Stimulated activated CD8-positive, alpha-beta memory T cell treated with anti-CD3 and anti-CD28 coated beads, Interleukin-7, amount 100 ng/mL, for 24 hours (primary cell): ENCODE results near the gene HOXB2.

ENCODE experiments used
- DNase-seq: peaks from one replicate; pipeline ENCODE4 v3.0.0-alpha.2; 2020; ENCODE audit warnings: low read depth

HOXB2 gene

DNA sequence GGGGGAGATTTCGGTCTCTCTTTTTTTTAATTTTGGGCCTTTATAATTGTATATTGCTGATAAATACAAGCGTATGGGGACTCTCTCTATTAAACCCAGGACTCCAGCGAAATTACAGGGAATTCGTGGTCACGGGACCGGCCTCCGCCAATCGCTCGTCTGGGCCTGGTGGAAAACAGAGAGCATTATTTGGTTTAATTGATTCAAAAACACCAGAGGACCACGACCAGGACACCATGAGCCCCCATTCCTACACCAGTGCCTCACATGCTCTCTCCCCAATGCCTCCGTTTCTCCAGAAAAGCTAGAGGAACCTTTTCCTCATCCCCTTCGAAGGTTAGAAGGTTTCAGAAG, at the start of gene HOXB2:
Gene HOXB2, minus strand, starts transcription at position 88 of the 354 bp plus-strand sequence. CDS start 198 bp downstream, outside the sequence.
- no peak for DNase-seq

DNA sequence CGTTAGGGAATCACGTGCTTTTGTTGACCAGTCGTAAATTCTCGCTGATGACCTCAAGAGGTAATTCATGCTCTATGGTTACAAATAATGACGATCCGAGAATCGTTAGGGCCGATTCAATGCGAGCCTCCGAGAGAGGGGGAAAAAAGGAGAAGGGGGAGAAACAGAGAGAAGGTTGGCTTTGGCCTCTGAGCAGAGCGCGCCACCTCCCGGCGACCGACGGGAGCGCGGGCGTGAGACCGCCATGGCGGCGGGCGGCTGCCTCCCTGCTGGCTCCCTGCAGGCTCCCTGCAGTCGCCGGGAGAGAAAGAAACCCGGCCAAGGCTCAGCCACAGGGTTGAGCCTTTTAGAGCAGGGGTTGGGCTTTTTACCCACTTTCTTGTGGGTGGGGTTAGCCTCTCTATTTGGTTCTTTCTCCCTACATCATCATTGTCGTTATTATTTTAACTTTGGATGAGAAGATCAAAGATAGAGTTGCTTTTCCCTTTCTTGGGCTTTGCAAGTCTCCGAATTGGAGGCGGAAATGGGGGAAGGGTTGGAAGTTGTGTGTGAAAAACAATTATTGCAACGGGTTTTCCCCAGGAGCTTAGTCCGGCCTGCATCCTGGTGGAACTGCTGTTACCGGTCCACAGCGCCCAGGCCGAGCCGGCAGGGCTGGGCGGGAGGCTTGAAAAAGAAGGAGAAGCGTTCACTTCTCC, 49.1 kb upstream of the HOXB2 start:
- peak; percentile 64 for DNase-seq

DNA sequence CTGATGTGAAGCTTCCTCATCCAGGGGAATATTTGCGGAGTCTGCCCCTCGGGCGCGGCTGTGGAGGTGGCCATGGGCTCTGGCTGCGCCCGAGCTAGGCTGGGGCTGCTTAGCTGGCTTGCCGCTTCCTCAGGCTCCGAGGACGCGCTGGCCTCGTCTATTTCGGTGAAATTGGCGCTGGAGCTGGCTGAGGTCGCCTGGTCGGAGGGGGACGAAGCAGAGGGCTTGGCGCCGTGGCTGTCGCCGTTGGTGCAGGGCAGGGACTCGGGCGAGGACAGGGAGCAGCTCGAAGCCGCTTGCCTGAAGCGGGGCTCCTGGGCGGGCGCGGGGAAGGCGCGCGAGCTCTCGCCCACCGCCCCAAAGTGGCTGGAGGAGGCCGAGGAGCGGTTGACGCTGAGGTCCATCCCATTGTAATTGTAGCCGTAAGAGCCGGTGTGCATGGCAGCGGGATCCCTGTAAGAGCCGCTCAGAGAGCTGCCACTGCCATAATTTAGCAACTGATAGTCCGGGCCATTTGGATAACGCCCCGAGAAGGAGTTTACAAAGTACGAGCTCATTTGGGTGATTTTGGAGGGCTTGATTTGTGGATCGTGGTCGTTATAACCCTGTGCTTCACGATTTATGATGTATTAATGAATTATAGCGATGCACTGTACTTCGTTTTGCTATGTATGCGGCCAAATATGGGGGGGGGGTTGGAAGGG, 48.4 kb upstream of the HOXB2 start, which contains the start of gene HOXB5:
Gene HOXB5, minus strand, starts transcription at position 654 of the 704 bp plus-strand sequence. Its CDS starts 97 bp downstream, at position 557.
- no peak for DNase-seq

DNA sequence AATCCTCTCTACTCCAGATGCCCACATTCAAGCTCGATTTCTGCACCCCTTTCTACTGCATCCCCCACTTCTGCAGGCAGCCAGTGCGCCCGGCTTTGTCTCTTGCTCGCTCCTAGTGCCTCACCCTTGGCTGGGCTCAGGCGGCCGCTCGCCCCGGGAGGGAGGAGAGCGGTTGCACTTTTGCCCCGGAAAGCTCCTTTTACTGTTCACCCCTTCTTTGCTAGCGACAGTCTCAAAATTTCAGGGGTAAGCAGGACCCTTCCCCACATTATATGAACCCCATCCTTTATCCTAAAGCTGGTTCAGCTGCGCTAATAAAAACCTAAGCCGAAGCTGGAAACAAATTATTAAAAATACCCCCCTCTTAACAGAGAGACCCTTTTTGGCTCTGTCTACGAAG, 47.7 kb upstream of the HOXB2 start:
- DNase-seq = no peak

DNA sequence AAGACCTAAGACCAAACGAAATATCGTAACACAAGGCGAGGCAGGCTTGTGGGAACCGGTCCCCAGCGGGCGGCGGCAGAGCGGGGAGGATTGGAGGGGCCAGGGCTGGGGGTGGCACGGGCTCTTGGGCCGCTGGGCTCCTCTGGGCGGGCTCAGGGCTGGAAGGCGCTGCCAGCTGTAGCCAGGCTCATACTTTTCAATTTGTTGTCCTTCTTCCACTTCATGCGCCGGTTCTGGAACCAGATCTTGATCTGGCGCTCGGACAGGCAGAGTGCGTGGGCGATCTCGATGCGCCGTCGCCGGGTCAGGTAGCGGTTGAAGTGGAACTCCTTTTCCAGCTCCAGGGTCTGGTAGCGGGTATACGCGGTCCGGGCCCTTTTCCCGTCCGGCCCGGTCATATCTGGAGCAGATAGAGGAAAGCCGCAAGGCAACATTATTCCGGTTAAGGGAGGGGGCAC, 47.2 kb upstream of the HOXB2 start:
- no peak for DNase-seq

DNA sequence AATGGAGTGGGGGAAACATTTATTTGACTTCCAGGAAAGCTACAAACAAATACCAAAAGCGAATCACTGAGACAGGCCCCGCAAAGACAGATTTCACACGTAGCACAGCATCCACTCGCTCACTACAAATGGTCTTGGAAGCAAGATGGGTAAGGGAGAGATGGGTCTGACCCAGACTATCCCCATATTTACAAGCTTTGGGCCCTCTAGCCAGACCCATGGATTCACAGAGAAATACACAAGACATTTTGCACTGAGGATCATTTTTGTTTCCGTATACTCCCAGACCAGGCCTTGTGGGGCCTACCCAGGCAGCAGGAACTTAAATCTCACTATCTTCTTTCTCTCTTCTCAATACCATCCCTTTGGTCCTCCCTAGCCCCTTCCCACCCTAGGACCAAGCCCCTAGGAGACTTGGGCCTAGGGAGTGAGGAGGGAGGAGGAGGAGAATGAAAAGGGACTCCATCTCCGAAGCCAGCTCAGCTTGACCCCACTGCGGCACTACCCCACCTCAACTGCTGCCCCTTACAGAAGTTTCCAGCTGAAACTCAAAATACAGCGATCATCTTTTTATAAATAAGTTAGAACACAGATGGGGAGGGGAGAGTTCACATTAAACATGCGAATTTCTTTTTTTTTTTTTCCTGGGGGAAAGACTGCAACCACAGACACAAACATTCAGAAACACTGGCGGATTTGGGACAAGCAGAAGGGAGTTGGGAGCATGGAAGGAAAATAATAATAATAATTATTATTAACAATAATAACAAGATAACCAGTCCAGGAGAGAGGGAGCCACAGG, 46.5 kb upstream of the HOXB2 start:
- DNase-seq = no peak

DNA sequence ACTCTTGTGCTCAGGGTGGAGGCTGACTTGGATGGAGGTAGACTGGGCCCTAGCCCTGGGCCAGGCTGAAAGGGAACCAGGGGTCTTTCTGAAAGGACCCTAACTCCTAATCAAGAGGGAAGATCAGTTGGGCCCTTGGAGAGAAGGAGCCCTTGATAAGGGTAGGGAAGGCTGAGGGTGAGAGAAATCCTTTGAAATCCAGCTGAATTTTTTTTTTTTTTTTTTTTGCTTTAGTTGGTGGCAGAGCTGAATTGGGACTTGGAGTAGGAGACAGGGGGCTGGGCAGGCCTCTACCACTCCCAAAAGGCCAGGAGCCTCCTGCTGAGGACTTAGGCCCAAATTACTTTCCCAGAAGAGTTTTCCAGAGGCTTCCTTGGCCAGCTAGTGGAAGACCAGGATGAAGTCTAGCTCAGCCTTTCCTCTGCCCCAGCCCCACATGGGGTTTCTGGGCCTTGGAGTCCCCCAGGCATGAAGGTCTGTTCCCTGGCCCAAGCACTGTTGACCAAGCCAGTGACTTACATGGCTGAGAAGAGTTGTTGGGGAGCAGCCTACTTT, 45.8 kb upstream of the HOXB2 start:
- DNase-seq = no peak

DNA sequence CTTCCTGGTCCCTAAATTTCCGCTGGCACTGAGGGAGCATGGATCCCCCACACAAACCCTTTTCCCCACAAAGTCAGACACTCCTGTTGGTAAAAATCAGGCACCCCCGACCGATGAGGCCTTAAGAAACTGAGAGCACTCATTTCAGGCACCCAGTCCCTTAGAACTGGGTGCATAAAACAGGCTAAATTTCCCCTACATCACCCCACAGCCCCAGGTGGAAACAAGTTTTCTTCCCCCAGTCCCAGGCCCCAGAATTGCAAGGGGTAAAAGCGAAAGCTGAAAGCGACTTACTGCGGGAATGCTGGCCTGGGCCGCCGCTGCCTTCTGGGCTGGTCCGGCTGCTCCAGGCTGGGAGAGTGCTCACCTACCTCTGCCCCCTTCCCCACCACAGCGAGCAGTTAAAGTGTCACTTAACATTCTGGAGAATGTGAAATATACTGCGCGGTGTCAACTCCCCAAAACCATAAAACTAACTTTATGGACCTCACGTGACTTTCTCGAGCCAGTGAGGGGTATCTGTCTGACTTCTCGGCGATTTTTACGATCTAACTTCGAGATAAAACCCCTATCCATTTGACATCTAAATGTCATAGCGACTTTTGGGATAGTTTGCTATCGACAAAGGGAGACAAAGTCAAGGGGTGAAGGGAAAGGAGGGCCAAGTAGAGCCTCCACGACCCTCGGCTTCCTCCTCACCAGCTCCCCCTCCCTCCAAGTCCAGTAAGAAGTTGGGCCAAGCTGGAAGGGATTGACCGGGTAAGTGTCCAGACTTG, 45.1 kb upstream of the HOXB2 start, which contains the start of gene HOXB3:
Gene HOXB3, minus strand, starts transcription at position 411 of the 776 bp plus-strand sequence. CDS start 37,767 bp downstream, outside the sequence.
- no peak for DNase-seq

DNA sequence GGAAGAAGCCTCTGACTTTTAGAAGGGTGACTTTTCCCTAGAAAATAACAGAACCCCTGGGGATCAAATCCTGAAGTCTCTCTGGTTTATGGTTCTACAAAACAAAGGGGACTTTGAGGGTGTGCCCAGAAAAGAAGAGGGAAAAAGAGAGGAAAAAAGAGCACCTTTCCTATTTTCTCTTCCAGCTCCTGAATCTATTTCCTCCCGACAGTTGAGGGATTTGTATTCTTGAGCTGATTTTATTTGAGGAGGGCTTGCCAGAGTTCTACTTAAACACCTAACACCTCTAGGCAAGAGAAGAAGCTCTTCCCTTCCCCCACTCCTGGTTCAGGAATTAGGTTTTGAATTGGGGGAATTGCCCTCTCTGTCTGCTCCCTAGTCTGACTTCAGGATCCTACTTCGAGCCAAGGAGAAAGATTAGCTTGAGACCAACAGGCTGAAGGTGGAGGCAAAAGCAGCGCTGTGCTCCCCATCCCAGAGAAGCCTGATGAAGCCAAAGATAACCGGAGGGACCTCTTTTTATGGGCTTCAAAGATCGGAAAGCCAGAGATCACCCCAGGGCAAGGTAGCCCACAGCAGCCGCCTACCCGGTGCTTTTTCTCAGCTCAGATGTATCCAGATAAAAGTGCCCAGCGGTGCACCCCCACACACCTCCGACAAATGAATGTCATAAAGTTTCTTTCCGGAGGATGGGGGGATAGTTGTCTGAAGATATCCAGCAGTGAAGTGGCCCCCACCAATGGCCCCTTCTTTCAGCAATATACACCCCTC, 44.3 kb upstream of the HOXB2 start:
- DNase-seq = no peak

DNA sequence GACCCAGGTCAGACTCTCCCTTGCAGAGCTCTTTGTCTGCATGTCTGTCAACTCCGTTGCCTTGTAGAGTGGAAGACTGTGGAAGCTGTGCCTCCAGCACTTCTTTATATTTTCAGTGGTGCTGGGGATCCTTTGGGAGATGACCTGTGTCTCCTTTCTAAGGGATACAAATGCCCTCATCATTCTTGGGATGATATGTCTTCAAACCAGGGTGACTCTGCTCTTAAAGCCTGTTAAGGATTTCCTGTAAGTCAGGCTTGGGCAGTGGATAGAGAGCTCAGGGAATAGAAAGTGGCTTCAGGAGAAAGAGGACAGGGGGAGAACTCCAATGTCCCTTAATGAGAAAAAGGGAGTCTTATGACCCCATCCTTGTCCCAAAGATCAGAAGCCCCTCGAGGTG, 43.6 kb upstream of the HOXB2 start:
- DNase-seq = no peak

DNA sequence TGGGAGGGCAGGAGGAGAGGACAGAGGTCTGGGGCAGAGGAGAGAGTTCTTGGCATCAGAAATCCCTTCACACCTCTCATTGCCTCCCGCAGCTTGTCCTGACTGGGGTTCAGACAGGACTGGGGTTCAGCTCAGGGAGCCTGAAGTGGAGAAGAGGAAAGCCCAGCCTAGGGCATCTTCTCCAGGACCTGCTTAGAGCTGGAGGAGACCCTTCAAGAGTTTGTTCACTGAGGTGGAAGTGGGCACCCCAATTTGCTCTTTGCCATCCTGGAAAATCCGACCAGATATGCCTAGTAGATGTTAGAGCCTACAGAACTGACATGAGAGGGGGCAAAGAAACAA, 43.1 kb upstream of the HOXB2 start:
- no peak for DNase-seq

DNA sequence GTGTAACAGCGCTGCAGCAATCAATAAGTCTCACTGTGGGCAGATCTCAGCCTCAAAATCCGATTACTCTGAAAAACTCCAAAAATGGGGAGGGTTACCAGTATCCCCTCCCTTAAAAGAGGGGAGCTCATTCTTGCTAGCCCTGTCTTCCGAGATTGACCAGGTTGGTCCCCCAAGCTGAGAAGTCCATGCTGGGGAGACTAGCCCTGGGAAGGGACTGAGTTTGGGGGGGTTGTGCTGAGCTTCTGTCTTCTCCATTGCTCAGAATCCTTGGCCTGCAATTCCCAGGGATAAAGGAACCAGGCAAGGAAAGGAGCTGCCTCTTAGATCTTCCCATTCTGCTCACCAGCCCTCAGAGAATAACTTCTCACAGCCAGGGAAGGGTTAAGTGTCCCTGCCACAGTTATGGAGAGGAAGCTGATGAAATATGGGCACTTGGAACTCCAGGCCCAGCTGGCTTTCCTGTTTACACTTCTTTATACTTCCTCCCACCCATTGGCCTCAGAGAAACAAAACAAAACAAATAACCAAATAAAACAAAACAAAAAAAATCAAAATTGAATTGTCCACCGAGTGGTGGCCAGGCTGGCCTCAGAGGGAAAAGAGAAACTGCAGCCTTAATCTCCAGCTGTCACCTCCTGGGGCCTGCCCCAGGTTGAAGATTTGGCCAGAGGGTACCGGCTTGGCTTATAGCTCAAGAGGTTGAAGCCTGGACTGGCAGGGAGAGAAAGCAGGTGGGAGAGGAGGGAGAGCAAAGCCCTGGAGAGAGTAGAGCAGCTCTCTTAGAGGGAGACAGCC, 42.6 kb upstream of the HOXB2 start:
- DNase-seq = no peak

DNA sequence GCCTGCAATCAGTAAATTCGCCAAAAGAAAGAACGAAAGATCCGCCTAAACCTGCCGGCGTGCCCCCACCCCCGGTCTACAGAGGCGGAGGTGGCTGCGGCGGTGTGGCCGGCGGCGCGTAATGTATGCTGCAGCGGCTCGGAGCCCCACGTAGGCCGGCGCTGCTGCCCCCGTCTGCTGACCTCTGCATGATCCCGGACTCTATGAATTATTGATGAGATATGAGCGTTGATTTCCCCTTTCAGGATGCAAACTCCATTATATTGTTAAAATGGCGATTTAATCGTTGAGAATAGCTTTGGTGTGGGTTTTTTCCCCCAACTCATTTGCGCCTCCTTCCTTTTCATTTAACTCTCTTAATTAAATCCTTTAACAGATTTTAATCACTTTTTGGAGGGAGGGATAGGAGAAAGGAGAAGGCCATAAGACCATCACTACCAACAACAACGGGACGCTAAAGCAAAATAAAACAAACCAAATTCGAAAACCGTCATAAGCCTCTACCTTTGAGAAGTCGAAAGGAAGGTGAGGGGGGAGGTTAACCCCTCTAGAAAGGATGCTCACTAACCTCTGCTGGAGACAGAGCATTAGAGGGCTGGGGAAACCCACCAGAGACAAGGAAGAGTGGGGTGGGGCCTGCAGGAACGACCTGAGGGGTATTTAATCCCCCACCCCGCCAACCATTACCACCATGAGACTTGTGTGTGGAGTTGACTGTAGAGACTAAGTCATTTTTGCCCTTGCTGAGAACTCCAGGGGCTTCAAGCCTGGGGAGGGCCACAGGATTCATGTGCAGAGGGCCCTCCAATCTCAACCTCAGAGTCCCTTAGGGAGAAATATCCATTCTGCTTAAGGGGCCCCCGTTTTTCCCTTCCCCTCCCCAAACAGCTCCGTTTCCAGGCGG, 41.7 kb upstream of the HOXB2 start:
- DNase-seq = no peak

DNA sequence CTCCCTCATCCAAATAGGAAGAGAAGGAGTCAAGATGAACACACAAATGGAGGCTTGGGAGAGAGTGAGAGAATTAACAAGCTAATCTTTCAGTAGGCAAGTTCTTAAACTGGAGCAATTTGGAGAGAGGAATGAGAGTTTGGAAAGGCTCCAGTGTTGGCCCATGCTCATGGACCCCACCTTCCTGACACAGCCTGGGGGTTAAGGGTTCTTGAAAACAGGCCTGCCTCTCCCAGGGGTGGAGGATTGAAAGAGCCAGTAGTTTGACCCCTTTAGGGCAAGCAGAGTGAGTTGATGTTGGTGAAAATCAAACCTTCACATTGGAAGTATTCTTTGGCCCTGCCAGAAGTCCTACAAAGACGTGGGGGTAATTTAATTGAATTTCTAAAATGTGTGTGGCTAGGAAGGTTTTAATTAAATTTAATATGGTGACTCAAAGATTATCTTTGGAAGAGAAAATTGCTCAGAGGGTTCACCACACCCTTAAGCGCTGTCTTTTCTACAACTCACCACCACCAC, 39.4 kb upstream of the HOXB2 start:
- DNase-seq = no peak

DNA sequence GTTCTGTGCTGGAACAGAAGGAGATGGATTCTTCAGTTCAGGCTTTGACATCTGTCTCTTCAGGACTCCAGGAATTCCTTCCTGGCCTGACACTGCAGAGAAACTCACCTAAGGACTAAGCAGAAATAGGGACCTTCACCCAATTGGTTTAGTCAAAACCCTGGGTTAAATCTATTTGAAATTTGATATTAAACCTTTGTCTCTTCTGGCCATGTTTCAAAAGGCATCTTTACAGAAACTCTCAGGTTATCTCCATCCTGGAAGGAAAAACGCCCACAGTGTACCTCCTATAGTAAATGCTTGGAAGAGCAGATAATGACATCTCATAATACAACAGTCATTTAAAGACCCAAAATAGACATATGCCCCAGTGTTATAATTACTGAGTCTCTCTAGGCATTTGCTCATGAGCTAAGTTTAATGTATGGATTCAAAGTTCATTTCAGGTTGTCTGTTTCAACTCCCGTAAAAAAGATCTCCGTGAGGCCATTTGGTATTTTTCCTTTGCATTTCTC, 38.9 kb upstream of the HOXB2 start:
- no peak for DNase-seq

DNA sequence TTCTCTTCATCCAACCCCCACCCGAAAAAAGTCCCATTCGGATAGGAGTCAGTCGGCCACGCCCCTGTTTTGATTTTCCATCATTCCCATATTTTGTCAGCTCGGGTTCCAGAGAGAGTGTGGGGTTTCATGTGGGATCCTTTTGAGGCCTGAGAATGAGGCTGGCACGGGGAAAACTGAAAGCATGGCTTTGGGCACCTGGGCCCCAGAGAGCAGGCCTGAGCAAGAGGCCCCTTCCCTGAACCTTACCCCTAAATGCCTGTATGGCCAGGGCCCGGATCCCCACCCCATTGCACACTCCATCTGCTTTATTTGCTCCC, 37.8 kb upstream of the HOXB2 start:
- DNase-seq = no peak

DNA sequence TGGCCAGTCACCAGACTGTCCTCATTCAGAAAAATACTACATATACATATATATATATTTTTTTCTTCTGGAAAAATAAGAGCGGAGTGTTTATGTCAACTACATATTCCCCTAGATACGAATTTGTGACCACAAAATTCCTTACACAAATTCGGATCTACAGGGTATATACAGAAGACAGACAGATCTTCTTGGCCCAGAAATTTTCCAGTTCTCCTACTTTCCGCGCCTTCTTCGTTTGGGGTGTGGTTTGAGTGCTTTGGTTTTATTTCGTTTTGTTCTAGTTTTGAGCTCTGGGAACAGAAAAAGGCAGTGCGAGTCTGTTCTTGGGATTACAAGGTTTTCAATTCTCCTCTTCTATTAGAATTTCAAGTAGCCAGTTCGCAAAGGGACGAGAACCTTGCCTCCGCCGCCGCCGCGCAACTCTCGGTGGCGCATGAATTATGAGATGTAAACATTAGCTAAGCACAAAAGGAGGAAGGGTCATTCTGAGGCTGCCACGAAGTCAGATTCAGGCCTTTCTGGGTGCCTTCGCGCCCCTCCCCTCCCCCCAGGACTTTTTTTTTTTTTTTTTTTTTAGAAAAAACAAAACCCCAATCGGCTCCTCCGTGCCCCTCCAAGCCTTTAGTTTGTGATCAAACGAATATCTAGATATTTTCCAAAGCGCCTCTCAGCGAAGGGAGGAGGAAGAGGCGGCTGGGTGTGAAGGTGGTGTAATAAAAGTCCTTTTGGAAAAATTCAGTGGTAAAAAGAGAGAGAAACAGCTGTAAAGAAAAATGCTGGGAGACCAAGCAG, 35.0 kb upstream of the HOXB2 start:
- DNase-seq = no peak

DNA sequence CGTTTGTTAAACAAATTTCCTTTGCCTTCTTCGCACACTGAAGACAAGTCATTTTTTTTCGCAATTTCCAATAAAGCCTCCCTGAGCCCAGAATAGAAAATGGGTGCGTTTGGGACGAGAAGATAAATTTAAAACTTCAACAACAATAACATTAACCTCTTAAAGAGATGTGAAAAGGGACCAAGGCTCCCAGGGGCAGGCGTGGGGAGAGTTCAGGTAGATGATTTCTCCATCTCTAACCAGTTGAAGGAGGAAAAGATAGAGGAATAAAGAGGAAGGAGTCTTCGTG, 34.5 kb upstream of the HOXB2 start:
- DNase-seq = no peak
